Measurements from ENCODE around the gene CCKAR.

- TF ChIP-seq CTCF (IDR thresholded peaks at IDR 0.05; ENCODE audit: borderline replicate concordance, extremely low read depth, low read length, poor library complexity, severe bottlenecking) (no peak), EZH2 (IDR thresholded peaks at IDR 0.05; ENCODE audit: borderline replicate concordance, low read depth, low read length, severe bottlenecking) (no peak)
Measured at GRCh38 chr4:26489101-26489985, 941 bp downstream of the CCKAR start.
